Esophagus (tissue), 2 donors: ENCODE measurements around the gene OSBPL6. TPM values are rescaled to one million over a fixed set of nuclear protein-coding genes. Genes with fewer than 3 reads are reported as not detected.

Experiments
- H3K27ac ChIP-seq, 2 donors: one replicate each; pipeline ENCODE4 v1.5.1; 2013; ENCODE audit warnings: low read depth in 2 of 2, mild to moderate bottlenecking in 2 of 2, inconsistent platforms in 1 of 2, low read length in 1 of 2, moderate library complexity in 1 of 2
- H3K27me3 ChIP-seq, 2 donors: one replicate each; pipeline ENCODE4 v1.6.1; 2013; ENCODE audit warnings: low read length in 2 of 2, control low read depth in 1 of 2, mild to moderate bottlenecking in 1 of 2; ENCODE audit not compliant: insufficient read depth in 2 of 2, control insufficient read depth in 1 of 2
- H3K36me3 ChIP-seq, 2 donors: one replicate each; pipeline ENCODE4 v1.6.1; 2013; ENCODE audit warnings: low read length in 1 of 2; ENCODE audit not compliant: control insufficient read depth in 2 of 2, insufficient read depth in 2 of 2
- H3K4me1 ChIP-seq, 2 donors: one replicate each; pipeline ENCODE4 v1.6.1; 2013; ENCODE audit warnings: low read length in 1 of 2; ENCODE audit not compliant: control insufficient read depth in 2 of 2, insufficient read depth in 2 of 2
- H3K4me3 ChIP-seq, 2 donors: one replicate each; pipeline ENCODE4 v1.5.1; 2013; ENCODE audit warnings: low read length in 2 of 2, mild to moderate bottlenecking in 2 of 2, low read depth in 1 of 2, moderate library complexity in 1 of 2
- H3K9me3 ChIP-seq, 2 donors: one replicate each; pipeline ENCODE4 v1.6.1; 2013; ENCODE audit warnings: mild to moderate bottlenecking in 2 of 2, low read depth in 1 of 2, low read length in 1 of 2, moderate library complexity in 1 of 2; ENCODE audit not compliant: control insufficient read depth in 2 of 2, insufficient read depth in 1 of 2
- whole genome bisulfite sequencing, 2 donors: extraction: QIAGEN DNeasy Blood & Tissue Kit; methylation state at CpG; one replicate each; pipeline ENCODE4 v1.1.7; 2013; 5-methylcytosine and 5-hydroxymethylcytosine counted together
- polyA plus RNA-seq, 2 donors: library from polyadenylated mRNA; stranded (reverse); fragments of 200-250 nt; gene quantifications; one replicate each; pipeline ENCODE4 v1.2.3, GENCODE V29; 2013
- donor health status: healthy with polysubstance abuse.
- donor health status: Bipolar disorder and iron deficiency.

The OSBPL6 gene
- polyA plus RNA-seq, 2 donors, result 0.73 to 1.5 TPM

- Histone ChIP-seq H3K4me1 (no peaks in the 10 kb centered on the region), H3K27ac (peak overlapping the region in 1 of 2 donors; percentile 12), H3K36me3 (no peaks in the 10 kb centered on the region), H3K9me3 (no peaks in the 10 kb centered on the region), H3K4me3 (no peak overlapping the region), H3K27me3 (no peaks in the 10 kb centered on the region)
These were observed 104.5 kb downstream of the OSBPL6 start for GRCh38 chr2:178298785-178299212.

GRCh38 chr2:178301649-178302238 lies 107.4 kb downstream of the OSBPL6 start:
- no peaks in the 10 kb centered on the region for H3K27me3 ChIP-seq
- no peaks in the 10 kb centered on the region for H3K9me3 ChIP-seq
- no peak overlapping the region for H3K27ac ChIP-seq
- H3K36me3 ChIP-seq, result no peaks in the 10 kb centered on the region
- no peak overlapping the region for H3K4me3 ChIP-seq
- WGBS, 2 donors, result 73 to 78% methylated on average over 3 of the region's 3 CpGs
- no peaks in the 10 kb centered on the region for H3K4me1 ChIP-seq

GRCh38 chr2:178304333-178304732 lies 110.0 kb downstream of the OSBPL6 start:
- no peaks in the 10 kb centered on the region for H3K9me3 ChIP-seq
- H3K4me3 ChIP-seq, result no peak overlapping the region
- H3K36me3 ChIP-seq, result no peaks in the 10 kb centered on the region
- no peak overlapping the region for H3K27ac ChIP-seq
- no peaks in the 10 kb centered on the region for H3K27me3 ChIP-seq
- 74 to 84% methylated on average over 3 of the region's 3 CpGs for WGBS, 2 donors
- no peaks in the 10 kb centered on the region for H3K4me1 ChIP-seq

- WGBS, 2 donors, result 32 to 33% methylated on average over 8 of the region's 8 CpGs
- Histone ChIP-seq H3K9me3 (no peaks in the 10 kb centered on the region), H3K4me1 (no peaks in the 10 kb centered on the region), H3K27me3 (no peaks in the 10 kb centered on the region), H3K4me3 (no peak overlapping the region), H3K27ac (peak overlapping the region in 1 of 2 donors; percentile 22), H3K36me3 (no peaks in the 10 kb centered on the region)
These were observed 112.2 kb downstream of the OSBPL6 start for GRCh38 chr2:178306352-178307073.

- Histone ChIP-seq H3K4me3 (no peak overlapping the region), H3K4me1 (no peaks in the 10 kb centered on the region), H3K9me3 (no peaks in the 10 kb centered on the region), H3K36me3 (no peaks in the 10 kb centered on the region), H3K27me3 (no peaks in the 10 kb centered on the region), H3K27ac (no peak overlapping the region)
- WGBS, 2 donors, result 71 to 74% methylated on average over 7 of the region's 7 CpGs
These were observed 113.3 kb downstream of the OSBPL6 start for GRCh38 chr2:178307650-178308049.

GRCh38 chr2:178309541-178309940 lies 115.2 kb downstream of the OSBPL6 start:
- H3K9me3 ChIP-seq, result no peaks in the 10 kb centered on the region
- H3K27me3 ChIP-seq, result no peaks in the 10 kb centered on the region
- 59 to 67% methylated on average over 2 of the region's 2 CpGs for WGBS, 2 donors
- H3K36me3 ChIP-seq, result no peaks in the 10 kb centered on the region
- H3K4me1 ChIP-seq, result no peaks in the 10 kb centered on the region
- H3K27ac ChIP-seq, result no peak overlapping the region
- H3K4me3 ChIP-seq, result no peak overlapping the region

- Histone ChIP-seq H3K9me3 (no peaks in the 10 kb centered on the region), H3K27me3 (no peaks in the 10 kb centered on the region), H3K4me3 (no peak overlapping the region), H3K27ac (no peak overlapping the region), H3K4me1 (no peaks in the 10 kb centered on the region), H3K36me3 (no peaks in the 10 kb centered on the region)
- WGBS, 2 donors, result 90% methylated on average over 4 of the region's 4 CpGs
These were observed 120.8 kb downstream of the OSBPL6 start for GRCh38 chr2:178315078-178315477.

- Histone ChIP-seq H3K4me3 (no peak overlapping the region), H3K27ac (no peak overlapping the region), H3K4me1 (no peaks in the 10 kb centered on the region), H3K27me3 (no peaks in the 10 kb centered on the region), H3K36me3 (no peaks in the 10 kb centered on the region), H3K9me3 (no peaks in the 10 kb centered on the region)
- 45 to 46% methylated on average over 3 of the region's 3 CpGs for WGBS, 2 donors
These were observed 121.2 kb downstream of the OSBPL6 start for GRCh38 chr2:178315488-178315948.

GRCh38 chr2:178317811-178318210 lies 123.5 kb downstream of the OSBPL6 start:
- Histone ChIP-seq H3K9me3 (no peaks in the 10 kb centered on the region), H3K4me3 (no peak overlapping the region), H3K27ac (no peak overlapping the region), H3K27me3 (no peaks in the 10 kb centered on the region), H3K4me1 (no peaks in the 10 kb centered on the region), H3K36me3 (no peaks in the 10 kb centered on the region)
- WGBS, 2 donors, result 55 to 65% methylated on average over 3 of the region's 3 CpGs
